ENCODE results near the gene KCTD3.

Gene KCTD3

GRCh38 chr1:215554865-215555264 lies 12.2 kb upstream of the KCTD3 start:
- no peak for TF ChIP-seq CTCF (IDR thresholded peaks at IDR 0.05; ENCODE audit: control insufficient read depth, extremely low read depth, insufficient read depth)
- no peak for DNase-seq (ENCODE audit: low read depth)
- no peak overlapping the region for H3K4me3 ChIP-seq (ENCODE audit: low read depth, low read length)

GRCh38 chr1:215555531-215555930 lies 11.6 kb upstream of the KCTD3 start:
- no peak for DNase-seq (ENCODE audit: low read depth)
- TF ChIP-seq CTCF (IDR thresholded peaks at IDR 0.05; ENCODE audit: control insufficient read depth, extremely low read depth, insufficient read depth), result no peak
- no peak overlapping the region for H3K4me3 ChIP-seq (ENCODE audit: low read depth, low read length)

GRCh38 chr1:215556996-215557395 lies 10.1 kb upstream of the KCTD3 start:
- DNase-seq (ENCODE audit: low read depth), result no peak
- H3K4me3 ChIP-seq (ENCODE audit: low read depth, low read length), result no peak overlapping the region
- no peak for TF ChIP-seq CTCF (IDR thresholded peaks at IDR 0.05; ENCODE audit: control insufficient read depth, extremely low read depth, insufficient read depth)

GRCh38 chr1:215557504-215557903 lies 9.6 kb upstream of the KCTD3 start:
- no peak for TF ChIP-seq CTCF (IDR thresholded peaks at IDR 0.05; ENCODE audit: control insufficient read depth, extremely low read depth, insufficient read depth)
- no peak overlapping the region for H3K4me3 ChIP-seq (ENCODE audit: low read depth, low read length)
- no peak for DNase-seq (ENCODE audit: low read depth)

GRCh38 chr1:215557992-215558626 lies 9.0 kb upstream of the KCTD3 start:
- H3K4me3 ChIP-seq (ENCODE audit: low read depth, low read length), result no peak overlapping the region
- no peak for DNase-seq (ENCODE audit: low read depth)
- no peak for TF ChIP-seq CTCF (IDR thresholded peaks at IDR 0.05; ENCODE audit: control insufficient read depth, extremely low read depth, insufficient read depth)

GRCh38 chr1:215567491-215568298 lies 591 bp downstream of the KCTD3 start:
- no peak for TF ChIP-seq CTCF (IDR thresholded peaks at IDR 0.05; ENCODE audit: control insufficient read depth, extremely low read depth, insufficient read depth)
- peak overlapping the region; percentile 53 for H3K4me3 ChIP-seq (ENCODE audit: low read depth, low read length)
- no peak for DNase-seq (ENCODE audit: low read depth)

Measured in LNCaP clone FGC (cell line).